CD1c-positive myeloid dendritic cell (primary cell): Measurements from ENCODE around the gene ITPKA.
A peak's percentile ranks its signal among the peaks of the same experiment; 100 is the strongest.

Experiments used
- DNase-seq: peaks from one replicate; pipeline ENCODE4 v3.0.0-alpha.2; 2016; ENCODE audit errors: extremely low spot score

Gene ITPKA

GRCh38 chr15:41511331-41511898, 17.7 kb downstream of the ITPKA start:
- DNase-seq, result no peak

GRCh38 chr15:41511899-41512369, 18.3 kb downstream of the ITPKA start:
- no peak for DNase-seq

DNA sequence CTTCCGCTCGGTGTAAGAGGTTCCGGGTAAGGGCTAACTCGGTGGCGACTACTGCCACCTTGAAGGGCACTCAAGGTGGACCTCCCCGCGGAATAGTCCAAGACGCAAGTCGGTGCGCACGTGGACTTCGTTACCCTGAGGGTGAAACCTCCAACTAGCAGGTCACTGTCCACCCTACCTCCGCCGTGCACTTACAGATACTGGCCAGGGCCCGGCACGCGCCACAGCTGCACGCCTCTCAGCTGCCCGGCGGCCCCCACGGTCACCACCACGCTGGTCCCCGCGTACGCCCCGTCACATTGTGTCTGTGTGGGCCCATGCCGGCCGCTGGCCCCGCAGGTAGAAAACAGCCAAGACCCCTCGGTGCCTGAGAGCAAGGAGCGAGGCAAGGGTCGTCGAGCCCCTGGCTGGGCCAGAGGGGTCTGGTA, 18.9 kb downstream of the ITPKA start:
- DNase-seq, result no peak

DNA sequence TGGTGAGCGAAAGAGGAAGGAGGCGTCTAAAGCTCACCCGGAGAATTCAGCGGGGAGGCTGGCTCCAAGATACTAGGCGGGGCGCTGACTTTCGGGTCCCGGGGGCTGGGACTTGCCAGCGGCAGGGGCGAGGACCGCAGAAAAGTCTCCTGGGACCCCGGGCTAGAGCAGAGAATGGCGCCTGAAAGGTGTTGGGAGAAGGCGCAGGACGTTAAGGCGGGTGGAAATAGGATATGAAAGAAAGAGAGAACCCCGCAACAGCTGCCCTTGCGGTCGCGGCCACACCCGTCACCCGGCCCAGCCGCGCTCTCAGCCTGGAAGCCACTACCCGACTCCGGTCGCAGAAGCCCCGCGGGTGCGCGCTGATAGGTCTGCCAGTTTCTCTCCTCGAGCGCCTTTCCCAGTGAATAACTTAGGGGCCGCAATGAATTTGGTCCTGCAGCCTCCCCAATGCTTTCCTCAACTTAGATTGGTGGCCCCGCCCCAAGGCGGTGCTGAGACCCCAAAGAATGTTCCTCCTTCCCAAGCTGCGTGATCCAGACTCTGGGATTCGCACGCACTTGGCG, 19.3 kb downstream of the ITPKA start:
- peak; percentile 46 for DNase-seq

GRCh38 chr15:41513506-41514227, 20.0 kb downstream of the ITPKA start, which contains the start of gene LTK:
Gene LTK, minus strand, starts transcription at chr15:41513827. Its CDS starts 118 bp downstream, at chr15:41513709.
- no peak for DNase-seq

DNA sequence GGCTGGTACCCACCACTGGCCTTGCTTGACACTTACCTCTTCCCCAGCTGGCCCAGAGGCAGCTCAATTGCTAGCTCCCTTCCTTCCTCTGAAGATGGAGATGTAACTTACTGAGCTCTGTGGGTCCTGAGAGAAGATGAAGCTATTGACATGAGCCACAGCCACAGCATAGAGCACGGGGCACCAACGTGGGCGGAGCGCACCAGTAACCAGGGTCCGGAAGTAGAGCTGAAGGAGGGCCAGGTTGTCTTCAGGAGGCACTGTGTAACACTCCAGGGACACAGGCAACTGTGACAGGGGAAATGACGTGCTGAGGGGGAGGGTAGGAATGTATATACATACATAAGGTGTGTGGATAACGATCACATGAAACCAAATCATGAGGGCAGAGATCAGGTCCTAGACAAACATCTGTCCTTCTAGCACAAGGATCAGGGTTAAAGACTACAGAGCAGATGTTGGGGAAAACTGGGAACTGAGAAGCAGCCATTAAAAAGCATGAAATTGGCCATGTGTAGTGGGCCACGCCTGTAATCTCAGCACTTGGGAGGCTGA, 24.3 kb downstream of the ITPKA start:
- DNase-seq, result no peak

DNA sequence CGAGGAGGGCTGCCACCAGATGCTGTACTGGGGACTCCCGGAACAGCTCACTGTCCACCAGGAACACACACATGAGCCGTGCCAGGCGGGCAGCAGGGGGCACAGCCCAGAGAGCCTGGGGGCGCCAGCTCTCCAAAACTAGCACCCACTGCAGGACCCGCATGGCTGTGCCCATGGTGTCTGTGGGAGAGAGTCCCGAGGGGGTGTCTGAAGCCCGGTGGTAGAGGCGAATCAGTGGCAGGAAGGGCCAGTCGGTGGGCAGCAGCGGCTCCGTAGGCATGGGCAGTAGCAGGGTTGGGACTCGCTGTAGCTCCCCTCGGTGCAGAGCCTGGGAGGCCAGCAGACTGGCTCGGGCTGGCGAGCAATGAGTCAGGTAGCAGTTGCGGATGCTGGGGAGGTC, 27.0 kb downstream of the ITPKA start:
- no peak for DNase-seq

DNA sequence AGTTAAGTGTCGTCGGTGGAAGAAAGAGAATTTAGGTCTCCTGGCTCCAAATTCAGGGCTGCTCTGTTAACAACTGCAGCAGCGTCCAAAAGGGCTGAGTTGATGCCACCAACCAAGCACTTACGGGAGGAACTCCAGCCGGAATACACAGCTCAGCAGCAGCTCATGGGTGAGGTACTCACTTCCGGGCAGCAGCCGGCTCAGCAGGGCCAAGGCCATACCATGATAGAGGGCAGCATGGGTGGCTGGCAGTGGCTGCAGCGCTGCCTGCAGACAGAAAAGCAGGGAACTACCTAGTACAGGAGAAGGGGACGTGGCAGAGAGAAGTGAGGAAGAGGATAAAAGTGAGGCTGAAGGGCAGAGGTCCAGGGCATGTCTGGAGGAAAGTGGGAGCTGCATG, 27.9 kb downstream of the ITPKA start:
- no peak for DNase-seq

DNA sequence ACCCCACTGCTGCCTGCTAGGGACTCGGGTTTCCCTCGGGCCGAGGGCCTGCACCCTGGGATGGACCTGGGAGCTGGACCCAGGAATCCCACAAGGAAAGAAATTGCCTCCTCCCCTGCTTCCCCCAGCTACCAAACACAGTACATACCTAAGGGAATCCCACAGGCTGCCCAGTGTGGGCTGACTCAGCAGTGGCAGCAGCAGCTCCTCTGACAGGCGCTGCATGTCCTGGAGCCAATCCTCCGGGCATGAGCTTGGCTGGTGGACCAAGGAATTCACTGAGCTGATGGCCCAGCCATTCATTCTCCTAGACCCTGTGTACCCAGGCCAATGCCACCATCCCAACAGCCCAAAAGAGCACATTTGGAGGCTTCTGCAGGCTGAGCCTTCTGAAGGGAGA, 29.4 kb downstream of the ITPKA start:
- no peak for DNase-seq

DNA sequence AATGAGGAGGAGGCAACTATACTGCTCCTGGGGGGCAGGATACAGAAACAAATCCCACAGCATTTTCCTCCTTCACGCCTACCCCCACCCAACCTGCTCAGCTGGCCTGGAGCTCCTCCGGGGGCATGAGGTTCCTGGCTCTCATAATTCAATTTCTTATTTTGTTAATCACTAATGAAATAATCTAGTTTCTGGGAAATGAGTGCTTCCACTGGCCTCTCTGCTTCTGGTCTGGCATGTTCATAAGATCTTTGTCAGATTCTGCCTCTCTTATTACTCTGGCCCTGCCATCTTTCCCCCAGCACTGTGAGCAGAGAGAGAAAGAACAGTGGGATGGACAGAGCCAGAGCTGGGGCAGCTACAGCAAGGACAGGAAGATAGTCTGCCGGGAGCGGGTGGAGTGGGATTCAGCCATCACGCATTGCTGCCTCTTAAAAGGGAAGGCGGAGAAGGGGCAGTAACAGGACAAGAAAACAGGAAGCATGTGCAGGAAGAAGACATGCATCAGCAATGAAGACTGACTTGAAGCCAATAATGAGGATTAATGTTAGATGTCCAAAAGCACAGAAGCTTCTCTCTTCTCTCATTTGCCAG, 36.8 kb downstream of the ITPKA start:
- DNase-seq, result no peak

- no peak for DNase-seq
Measured at GRCh38 chr15:41535544-41535943, 41.9 kb downstream of the ITPKA start.

DNA sequence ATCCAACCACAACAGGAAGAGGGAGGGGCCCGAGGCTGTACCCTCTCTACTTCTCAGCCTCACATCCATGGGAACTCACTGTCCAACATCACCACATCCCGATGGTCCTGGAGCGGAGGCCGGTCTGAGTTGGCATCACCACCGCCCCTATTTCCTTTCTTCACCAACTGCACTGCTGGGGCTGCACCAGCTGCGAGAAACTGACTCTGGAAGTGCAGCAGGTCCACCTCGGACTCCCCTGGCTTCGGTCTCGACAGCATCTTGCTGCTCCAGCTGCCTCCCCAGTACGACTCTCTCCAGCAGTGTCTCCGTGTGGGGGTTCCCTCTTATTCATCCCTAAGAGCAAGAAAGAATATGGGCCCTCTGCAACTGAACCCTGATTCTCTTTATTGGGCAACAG, 43.2 kb downstream of the ITPKA start:
- no peak for DNase-seq

DNA sequence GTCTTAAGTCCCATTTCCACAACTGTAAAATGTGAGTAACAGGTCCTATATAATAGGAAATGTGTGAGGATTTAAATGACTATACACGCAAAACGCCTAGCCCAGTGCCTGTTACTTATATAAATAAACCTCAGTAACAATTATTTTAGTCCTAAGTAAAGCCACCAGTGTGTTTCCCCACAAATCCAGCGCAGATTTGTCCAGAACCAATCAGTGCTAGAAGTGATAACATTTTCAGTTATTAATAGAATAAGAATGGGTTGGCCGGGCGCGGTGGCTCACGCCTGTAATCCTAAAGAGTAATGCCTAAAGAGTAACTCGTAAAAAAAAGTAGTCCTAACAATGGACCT, 49.8 kb downstream of the ITPKA start:
- no peak for DNase-seq

- peak; percentile 40 for DNase-seq
Measured at GRCh38 chr15:41544650-41545015, 51.0 kb downstream of the ITPKA start.

DNA sequence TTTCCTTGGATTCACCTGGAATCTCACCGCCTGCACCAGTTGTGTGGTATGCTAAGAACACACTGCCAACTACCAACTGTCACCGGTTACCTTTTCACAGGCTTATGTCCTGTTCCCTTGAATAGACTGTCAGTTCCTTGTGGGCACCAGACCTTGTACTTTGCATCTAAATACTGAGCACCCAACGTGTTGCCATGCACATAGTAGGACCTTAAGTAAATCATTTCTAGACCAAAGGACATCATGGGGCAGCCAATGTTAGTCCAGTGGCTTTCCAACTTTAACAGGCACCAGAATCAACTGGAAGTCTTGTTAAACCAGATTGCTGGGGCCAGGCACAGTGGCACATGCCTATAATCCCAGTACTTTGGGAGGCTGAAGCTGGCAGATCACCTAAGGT, 51.5 kb downstream of the ITPKA start:
- DNase-seq, result no peak

DNA sequence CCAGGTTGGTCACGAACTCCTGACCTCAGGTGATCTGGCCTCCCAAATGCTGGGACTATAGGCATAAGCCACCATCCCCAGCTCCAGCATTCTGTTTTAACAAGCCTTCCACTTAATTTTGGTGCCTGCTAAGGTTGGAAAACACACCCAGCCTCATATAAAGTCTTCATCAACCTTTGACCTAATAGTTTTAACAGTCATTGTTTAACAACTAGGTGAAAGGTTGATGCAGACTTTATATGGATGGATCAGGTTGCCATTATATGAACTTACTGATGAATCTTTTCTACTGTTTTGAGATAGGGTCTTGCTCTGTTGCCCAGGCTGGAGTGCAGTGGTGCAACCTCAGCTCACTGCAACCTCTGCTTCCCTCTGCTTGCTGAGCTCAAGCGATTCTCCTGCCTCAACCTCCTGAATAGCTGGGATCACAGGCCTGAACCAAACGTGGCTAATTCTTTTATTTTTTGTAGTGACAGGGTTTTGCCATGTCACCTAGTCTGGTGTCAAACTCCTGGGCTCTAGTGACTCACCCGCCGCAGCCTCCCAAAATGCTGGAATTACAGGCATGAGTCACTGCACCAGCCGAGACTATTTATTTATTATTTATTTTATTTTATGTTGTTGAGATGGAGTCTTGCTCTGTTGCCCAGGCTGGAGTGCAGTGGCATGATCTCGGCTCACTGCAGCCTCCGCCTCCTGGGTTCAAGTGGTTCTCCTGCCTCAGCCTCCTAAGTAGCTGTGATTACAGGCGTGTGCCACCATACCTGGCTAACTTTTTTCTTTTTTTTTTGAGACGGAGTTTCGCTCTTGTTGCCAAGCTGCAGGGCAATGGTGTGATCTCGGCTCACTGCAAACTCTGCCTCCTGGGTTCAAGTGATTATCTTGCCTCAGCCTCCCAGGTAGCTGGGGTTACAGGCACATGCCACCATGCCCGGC, 53.4 kb downstream of the ITPKA start:
- DNase-seq, result no peak

GRCh38 chr15:41550066-41550775, 56.5 kb downstream of the ITPKA start:
- no peak for DNase-seq
